WTC11 (cell line): ENCODE results near the gene BPGM. TPM values are rescaled to one million over a fixed set of nuclear protein-coding genes. Genes with fewer than 3 reads are reported as not detected.

ENCODE experiments used
- ATAC-seq: fragments of 200-7000 bp; cut with Tn5 transposase; 2 replicates; pipeline ENCODE4 v1.10.0; 2021; ENCODE audit warnings: mild to moderate bottlenecking, moderate library complexity
- CTCF ChIA-PET: fragments of 300-600 bp; sonication (Branson Sonifier 250); formaldehyde crosslinking; loops from one replicate; lab custom pipeline; 2021; ENCODE audit warnings: antibody characterized with exemption; lab: Charles Lee
- POLR2A ChIA-PET: fragments of 350-600 bp; sonication (Branson Sonifier 250); formaldehyde crosslinking; loops from one replicate; lab custom pipeline; 2021; ENCODE audit warnings: antibody characterized with exemption; lab: Charles Lee
- DNase-seq: peaks from one replicate; pipeline ENCODE4 v3.0.0; 2021; ENCODE audit warnings: low spot score
- H3K27ac Mint-ChIP-seq: 2 replicates; pipeline ENCODE4 v1.8.0; 2021; ENCODE audit warnings: mixed read lengths
- H3K27me3 Mint-ChIP-seq: 2 replicates; pipeline ENCODE4 v1.8.0; 2021; ENCODE audit warnings: low read depth, mild to moderate bottlenecking, moderate library complexity, mixed read lengths
- H3K36me3 Mint-ChIP-seq: 2 replicates; pipeline ENCODE4 v1.8.0; 2021; ENCODE audit warnings: mixed read lengths
- H3K4me1 Mint-ChIP-seq: 2 replicates; pipeline ENCODE4 v1.8.0; 2022; ENCODE audit warnings: mixed read lengths
- H3K4me3 Mint-ChIP-seq: 2 replicates; pipeline ENCODE4 v1.8.0; 2021; ENCODE audit warnings: mild to moderate bottlenecking, moderate library complexity, mixed read lengths
- H3K9me3 Mint-ChIP-seq: 2 replicates; pipeline ENCODE4 v1.8.0; 2021; ENCODE audit warnings: mixed read lengths
- CBFB ChIP-seq: sonication (generic); formaldehyde crosslinking; IDR thresholded peaks from 2 replicates; pipeline ENCODE4 v1.8.1; 2022; ENCODE audit warnings: mild to moderate bottlenecking, low read depth, missing genetic modification reagents
- CREM ChIP-seq: sonication (generic); formaldehyde crosslinking; IDR thresholded peaks from 2 replicates; pipeline ENCODE4 v1.8.1; 2022; ENCODE audit warnings: mild to moderate bottlenecking, missing genetic modification reagents, moderate library complexity
- GABPB1 ChIP-seq: sonication (generic); formaldehyde crosslinking; IDR thresholded peaks from 2 replicates; pipeline ENCODE4 v1.8.1; 2023; ENCODE audit warnings: mild to moderate bottlenecking, missing genetic modification reagents
- MYBL2 ChIP-seq: sonication (generic); formaldehyde crosslinking; IDR thresholded peaks from 2 replicates; pipeline ENCODE4 v1.8.1; 2023; ENCODE audit warnings: mild to moderate bottlenecking, moderate library complexity, missing genetic modification reagents
- NFATC4 ChIP-seq: fragments of 250-450 bp; sonication (Bioruptor Pico); IDR thresholded peaks from 2 replicates; pipeline ENCODE4 v1.9.0; 2021; ENCODE audit warnings: mild to moderate bottlenecking
- NFE2L1 ChIP-seq: sonication (generic); formaldehyde crosslinking; IDR thresholded peaks from 2 replicates; pipeline ENCODE4 v1.8.1; 2023; ENCODE audit warnings: missing genetic modification reagents
- NR3C1 ChIP-seq: sonication (generic); formaldehyde crosslinking; conservative IDR thresholded peaks from 2 replicates; pipeline ENCODE4 v1.8.1; 2023; ENCODE audit warnings: low read depth, mild to moderate bottlenecking, missing genetic modification reagents
- ZNF219 ChIP-seq: sonication (generic); formaldehyde crosslinking; IDR thresholded peaks from 2 replicates; pipeline ENCODE4 v1.8.0; 2023; ENCODE audit warnings: missing genetic modification reagents, mild to moderate bottlenecking, borderline replicate concordance
- ZNF423 ChIP-seq: fragments of 250-450 bp; sonication (Bioruptor Pico); IDR thresholded peaks from 2 replicates; pipeline ENCODE4 v2.1.2; 2022; ENCODE audit warnings: mild to moderate bottlenecking, moderate library complexity
- ZNF671 ChIP-seq: fragments of 250-450 bp; sonication (Bioruptor Pico); IDR thresholded peaks from 2 replicates; pipeline ENCODE4 v1.8.0; 2021; ENCODE audit warnings: mild to moderate bottlenecking
- total RNA-seq: library from RNA; stranded (reverse); gene quantifications from 3 replicates; pipeline ENCODE4 v1.2.3, GENCODE V29; 2021
- TF ChIP-seq, protein P1 (sequence below): sonication (generic); formaldehyde crosslinking; IDR thresholded peaks from 2 replicates; pipeline ENCODE4 v1.8.1; 2022; ENCODE audit warnings: missing genetic modification reagents, borderline replicate concordance
- TF ChIP-seq, protein P2 (sequence below): sonication (generic); formaldehyde crosslinking; IDR thresholded peaks from 2 replicates; pipeline ENCODE4 v1.8.1; 2023; ENCODE audit warnings: mild to moderate bottlenecking, missing genetic modification reagents, moderate library complexity
- TF ChIP-seq, protein P3 (sequence below): sonication (generic); formaldehyde crosslinking; IDR thresholded peaks from 2 replicates; pipeline ENCODE4 v1.8.1; 2022; ENCODE audit warnings: low read depth, mild to moderate bottlenecking, moderate library complexity, missing genetic modification reagents, borderline replicate concordance
- TF ChIP-seq, protein P4 (sequence below): sonication (generic); formaldehyde crosslinking; conservative IDR thresholded peaks from 2 replicates; pipeline ENCODE4 v1.8.1; 2022; ENCODE audit warnings: mild to moderate bottlenecking, missing genetic modification reagents
- TF ChIP-seq, protein P5 (sequence below): fragments of 250-450 bp; sonication (Bioruptor Pico); IDR thresholded peaks from 2 replicates; pipeline ENCODE4 v1.9.0; 2021; ENCODE audit warnings: mild to moderate bottlenecking, borderline replicate concordance
- TF ChIP-seq, protein P6 (sequence below): sonication (generic); formaldehyde crosslinking; IDR thresholded peaks from 2 replicates; pipeline ENCODE4 v1.8.0; 2023; ENCODE audit warnings: mild to moderate bottlenecking, missing genetic modification reagents
- TF ChIP-seq, protein P7 (sequence below): sonication (generic); formaldehyde crosslinking; IDR thresholded peaks from 2 replicates; pipeline ENCODE4 v1.8.1; 2023; ENCODE audit warnings: mild to moderate bottlenecking, missing genetic modification reagents
- TF ChIP-seq, protein P8 (sequence below): sonication (generic); formaldehyde crosslinking; IDR thresholded peaks from 2 replicates; pipeline ENCODE4 v1.8.1; 2023; ENCODE audit warnings: mild to moderate bottlenecking, missing genetic modification reagents
- TF ChIP-seq, protein P9 (sequence below): fragments of 250-450 bp; sonication (Bioruptor Pico); IDR thresholded peaks from 2 replicates; pipeline ENCODE4 v2.1.2; 2022; ENCODE audit warnings: mild to moderate bottlenecking, moderate library complexity

The BPGM gene
- total RNA-seq, 1 experiment from 2014 or later = 14.6 TPM

DNA sequence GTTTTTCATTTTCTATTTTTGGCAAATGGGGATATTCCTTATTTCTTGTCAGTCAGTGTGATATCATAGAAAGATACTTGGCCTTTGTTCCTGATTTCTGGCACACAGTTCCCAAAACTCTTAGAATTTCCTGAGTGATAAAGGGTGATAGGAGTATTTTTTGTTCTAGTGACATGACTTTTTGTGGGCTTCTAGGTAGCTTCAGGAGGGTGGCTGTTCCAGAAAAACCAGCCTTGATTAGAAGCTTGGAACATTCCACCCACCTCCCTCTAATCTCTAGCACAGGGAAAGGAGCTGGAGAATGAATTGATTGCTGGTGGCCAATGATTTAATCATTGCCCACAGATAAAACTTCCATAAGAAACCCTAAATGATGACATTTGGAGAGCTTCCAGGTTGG is 17.2 kb upstream of the BPGM start (continued):
- TF ChIP-seq, protein P1, sequence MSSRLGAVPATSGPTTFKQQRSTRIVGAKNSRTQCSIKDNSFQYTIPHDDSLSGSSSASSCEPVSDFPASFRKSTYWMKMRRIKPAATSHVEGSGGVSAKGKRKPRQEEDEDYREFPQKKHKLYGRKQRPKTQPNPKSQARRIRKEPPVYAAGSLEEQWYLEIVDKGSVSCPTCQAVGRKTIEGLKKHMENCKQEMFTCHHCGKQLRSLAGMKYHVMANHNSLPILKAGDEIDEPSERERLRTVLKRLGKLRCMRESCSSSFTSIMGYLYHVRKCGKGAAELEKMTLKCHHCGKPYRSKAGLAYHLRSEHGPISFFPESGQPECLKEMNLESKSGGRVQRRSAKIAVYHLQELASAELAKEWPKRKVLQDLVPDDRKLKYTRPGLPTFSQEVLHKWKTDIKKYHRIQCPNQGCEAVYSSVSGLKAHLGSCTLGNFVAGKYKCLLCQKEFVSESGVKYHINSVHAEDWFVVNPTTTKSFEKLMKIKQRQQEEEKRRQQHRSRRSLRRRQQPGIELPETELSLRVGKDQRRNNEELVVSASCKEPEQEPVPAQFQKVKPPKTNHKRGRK (CRISPR knock-in tag) = no peak
- TF ChIP-seq, protein P2, sequence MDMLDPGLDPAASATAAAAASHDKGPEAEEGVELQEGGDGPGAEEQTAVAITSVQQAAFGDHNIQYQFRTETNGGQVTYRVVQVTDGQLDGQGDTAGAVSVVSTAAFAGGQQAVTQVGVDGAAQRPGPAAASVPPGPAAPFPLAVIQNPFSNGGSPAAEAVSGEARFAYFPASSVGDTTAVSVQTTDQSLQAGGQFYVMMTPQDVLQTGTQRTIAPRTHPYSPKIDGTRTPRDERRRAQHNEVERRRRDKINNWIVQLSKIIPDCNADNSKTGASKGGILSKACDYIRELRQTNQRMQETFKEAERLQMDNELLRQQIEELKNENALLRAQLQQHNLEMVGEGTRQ = no peak
- TF ChIP-seq, protein P3, sequence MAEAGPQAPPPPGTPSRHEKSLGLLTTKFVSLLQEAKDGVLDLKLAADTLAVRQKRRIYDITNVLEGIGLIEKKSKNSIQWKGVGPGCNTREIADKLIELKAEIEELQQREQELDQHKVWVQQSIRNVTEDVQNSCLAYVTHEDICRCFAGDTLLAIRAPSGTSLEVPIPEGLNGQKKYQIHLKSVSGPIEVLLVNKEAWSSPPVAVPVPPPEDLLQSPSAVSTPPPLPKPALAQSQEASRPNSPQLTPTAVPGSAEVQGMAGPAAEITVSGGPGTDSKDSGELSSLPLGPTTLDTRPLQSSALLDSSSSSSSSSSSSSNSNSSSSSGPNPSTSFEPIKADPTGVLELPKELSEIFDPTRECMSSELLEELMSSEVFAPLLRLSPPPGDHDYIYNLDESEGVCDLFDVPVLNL (CRISPR knock-in tag) = no peak
- TF ChIP-seq, protein P4, sequence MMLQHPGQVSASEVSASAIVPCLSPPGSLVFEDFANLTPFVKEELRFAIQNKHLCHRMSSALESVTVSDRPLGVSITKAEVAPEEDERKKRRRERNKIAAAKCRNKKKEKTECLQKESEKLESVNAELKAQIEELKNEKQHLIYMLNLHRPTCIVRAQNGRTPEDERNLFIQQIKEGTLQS (CRISPR knock-in tag) = no peak
- TF ChIP-seq, protein P5, sequence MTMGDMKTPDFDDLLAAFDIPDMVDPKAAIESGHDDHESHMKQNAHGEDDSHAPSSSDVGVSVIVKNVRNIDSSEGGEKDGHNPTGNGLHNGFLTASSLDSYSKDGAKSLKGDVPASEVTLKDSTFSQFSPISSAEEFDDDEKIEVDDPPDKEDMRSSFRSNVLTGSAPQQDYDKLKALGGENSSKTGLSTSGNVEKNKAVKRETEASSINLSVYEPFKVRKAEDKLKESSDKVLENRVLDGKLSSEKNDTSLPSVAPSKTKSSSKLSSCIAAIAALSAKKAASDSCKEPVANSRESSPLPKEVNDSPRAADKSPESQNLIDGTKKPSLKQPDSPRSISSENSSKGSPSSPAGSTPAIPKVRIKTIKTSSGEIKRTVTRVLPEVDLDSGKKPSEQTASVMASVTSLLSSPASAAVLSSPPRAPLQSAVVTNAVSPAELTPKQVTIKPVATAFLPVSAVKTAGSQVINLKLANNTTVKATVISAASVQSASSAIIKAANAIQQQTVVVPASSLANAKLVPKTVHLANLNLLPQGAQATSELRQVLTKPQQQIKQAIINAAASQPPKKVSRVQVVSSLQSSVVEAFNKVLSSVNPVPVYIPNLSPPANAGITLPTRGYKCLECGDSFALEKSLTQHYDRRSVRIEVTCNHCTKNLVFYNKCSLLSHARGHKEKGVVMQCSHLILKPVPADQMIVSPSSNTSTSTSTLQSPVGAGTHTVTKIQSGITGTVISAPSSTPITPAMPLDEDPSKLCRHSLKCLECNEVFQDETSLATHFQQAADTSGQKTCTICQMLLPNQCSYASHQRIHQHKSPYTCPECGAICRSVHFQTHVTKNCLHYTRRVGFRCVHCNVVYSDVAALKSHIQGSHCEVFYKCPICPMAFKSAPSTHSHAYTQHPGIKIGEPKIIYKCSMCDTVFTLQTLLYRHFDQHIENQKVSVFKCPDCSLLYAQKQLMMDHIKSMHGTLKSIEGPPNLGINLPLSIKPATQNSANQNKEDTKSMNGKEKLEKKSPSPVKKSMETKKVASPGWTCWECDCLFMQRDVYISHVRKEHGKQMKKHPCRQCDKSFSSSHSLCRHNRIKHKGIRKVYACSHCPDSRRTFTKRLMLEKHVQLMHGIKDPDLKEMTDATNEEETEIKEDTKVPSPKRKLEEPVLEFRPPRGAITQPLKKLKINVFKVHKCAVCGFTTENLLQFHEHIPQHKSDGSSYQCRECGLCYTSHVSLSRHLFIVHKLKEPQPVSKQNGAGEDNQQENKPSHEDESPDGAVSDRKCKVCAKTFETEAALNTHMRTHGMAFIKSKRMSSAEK = no peak

DNA sequence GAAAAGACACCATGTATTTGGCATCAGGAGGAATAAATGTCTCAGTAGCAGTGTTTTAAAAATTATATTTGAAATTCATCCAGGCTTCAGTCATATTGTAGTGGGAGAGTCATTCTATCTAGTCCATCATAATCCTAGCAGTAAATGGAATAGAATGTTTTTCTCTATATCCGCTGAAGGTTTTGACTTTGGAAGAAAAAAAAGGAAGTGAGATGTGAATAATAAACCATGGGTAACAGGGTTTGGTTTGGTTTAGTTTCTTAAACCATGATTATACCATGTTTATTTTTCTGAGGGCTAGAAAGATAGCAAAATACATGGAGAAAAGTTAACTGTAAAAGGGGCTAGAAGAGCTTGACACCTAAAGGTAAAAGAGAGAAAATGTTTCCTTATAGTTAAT is 16.4 kb upstream of the BPGM start:
- H3K27me3 Mint-ChIP-seq = peaks cover 8% of the 10 kb centered on the region
- H3K4me3 Mint-ChIP-seq = no peak overlapping the region
- DNase-seq (no peak), ATAC-seq (no peak)
- H3K9me3 Mint-ChIP-seq = no peaks in the 10 kb centered on the region
- ChIA-PET POLR2A (no interaction called here), CTCF (no interaction called here)
- H3K27ac Mint-ChIP-seq = no peak overlapping the region
- no peaks in the 10 kb centered on the region for H3K4me1 Mint-ChIP-seq
- no peaks in the 10 kb centered on the region for H3K36me3 Mint-ChIP-seq
- no peak for TF ChIP-seq ZNF671 (CRISPR knock-in tag)
- TF ChIP-seq CREM = no peak
- TF ChIP-seq, protein P6, sequence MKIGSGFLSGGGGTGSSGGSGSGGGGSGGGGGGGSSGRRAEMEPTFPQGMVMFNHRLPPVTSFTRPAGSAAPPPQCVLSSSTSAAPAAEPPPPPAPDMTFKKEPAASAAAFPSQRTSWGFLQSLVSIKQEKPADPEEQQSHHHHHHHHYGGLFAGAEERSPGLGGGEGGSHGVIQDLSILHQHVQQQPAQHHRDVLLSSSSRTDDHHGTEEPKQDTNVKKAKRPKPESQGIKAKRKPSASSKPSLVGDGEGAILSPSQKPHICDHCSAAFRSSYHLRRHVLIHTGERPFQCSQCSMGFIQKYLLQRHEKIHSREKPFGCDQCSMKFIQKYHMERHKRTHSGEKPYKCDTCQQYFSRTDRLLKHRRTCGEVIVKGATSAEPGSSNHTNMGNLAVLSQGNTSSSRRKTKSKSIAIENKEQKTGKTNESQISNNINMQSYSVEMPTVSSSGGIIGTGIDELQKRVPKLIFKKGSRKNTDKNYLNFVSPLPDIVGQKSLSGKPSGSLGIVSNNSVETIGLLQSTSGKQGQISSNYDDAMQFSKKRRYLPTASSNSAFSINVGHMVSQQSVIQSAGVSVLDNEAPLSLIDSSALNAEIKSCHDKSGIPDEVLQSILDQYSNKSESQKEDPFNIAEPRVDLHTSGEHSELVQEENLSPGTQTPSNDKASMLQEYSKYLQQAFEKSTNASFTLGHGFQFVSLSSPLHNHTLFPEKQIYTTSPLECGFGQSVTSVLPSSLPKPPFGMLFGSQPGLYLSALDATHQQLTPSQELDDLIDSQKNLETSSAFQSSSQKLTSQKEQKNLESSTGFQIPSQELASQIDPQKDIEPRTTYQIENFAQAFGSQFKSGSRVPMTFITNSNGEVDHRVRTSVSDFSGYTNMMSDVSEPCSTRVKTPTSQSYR (CRISPR knock-in tag) = no peak
- TF ChIP-seq ZNF219 (CRISPR knock-in tag) = no peak
- TF ChIP-seq CBFB (CRISPR knock-in tag) = no peak
- no peak for TF ChIP-seq ZNF423 (CRISPR knock-in tag)
- TF ChIP-seq GABPB1 (CRISPR knock-in tag) = no peak
- no peak for TF ChIP-seq NFATC4 (CRISPR knock-in tag)
- no peak for TF ChIP-seq NFE2L1 (CRISPR knock-in tag)
- TF ChIP-seq, protein P7, sequence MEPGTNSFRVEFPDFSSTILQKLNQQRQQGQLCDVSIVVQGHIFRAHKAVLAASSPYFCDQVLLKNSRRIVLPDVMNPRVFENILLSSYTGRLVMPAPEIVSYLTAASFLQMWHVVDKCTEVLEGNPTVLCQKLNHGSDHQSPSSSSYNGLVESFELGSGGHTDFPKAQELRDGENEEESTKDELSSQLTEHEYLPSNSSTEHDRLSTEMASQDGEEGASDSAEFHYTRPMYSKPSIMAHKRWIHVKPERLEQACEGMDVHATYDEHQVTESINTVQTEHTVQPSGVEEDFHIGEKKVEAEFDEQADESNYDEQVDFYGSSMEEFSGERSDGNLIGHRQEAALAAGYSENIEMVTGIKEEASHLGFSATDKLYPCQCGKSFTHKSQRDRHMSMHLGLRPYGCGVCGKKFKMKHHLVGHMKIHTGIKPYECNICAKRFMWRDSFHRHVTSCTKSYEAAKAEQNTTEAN (CRISPR knock-in tag) = no peak
- TF ChIP-seq MYBL2 (CRISPR knock-in tag) = no peak
- TF ChIP-seq, protein P8, sequence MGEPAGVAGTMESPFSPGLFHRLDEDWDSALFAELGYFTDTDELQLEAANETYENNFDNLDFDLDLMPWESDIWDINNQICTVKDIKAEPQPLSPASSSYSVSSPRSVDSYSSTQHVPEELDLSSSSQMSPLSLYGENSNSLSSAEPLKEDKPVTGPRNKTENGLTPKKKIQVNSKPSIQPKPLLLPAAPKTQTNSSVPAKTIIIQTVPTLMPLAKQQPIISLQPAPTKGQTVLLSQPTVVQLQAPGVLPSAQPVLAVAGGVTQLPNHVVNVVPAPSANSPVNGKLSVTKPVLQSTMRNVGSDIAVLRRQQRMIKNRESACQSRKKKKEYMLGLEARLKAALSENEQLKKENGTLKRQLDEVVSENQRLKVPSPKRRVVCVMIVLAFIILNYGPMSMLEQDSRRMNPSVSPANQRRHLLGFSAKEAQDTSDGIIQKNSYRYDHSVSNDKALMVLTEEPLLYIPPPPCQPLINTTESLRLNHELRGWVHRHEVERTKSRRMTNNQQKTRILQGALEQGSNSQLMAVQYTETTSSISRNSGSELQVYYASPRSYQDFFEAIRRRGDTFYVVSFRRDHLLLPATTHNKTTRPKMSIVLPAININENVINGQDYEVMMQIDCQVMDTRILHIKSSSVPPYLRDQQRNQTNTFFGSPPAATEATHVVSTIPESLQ (CRISPR knock-in tag) = no peak
- TF ChIP-seq NR3C1 = no peak
- TF ChIP-seq, protein P3 (CRISPR knock-in tag) = no peak
- TF ChIP-seq, protein P9, sequence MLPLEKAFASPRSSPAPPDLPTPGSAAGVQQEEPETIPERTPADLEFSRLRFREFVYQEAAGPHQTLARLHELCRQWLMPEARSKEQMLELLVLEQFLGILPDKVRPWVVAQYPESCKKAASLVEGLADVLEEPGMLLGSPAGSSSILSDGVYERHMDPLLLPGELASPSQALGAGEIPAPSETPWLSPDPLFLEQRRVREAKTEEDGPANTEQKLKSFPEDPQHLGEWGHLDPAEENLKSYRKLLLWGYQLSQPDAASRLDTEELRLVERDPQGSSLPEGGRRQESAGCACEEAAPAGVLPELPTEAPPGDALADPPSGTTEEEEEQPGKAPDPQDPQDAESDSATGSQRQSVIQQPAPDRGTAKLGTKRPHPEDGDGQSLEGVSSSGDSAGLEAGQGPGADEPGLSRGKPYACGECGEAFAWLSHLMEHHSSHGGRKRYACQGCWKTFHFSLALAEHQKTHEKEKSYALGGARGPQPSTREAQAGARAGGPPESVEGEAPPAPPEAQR (CRISPR knock-in tag) = no peak
